Measurements from ENCODE around the gene CDC25B. TPM values are rescaled to one million over a fixed set of nuclear protein-coding genes. Genes with fewer than 3 reads are reported as not detected.

CDC25B gene
- total and polyA plus RNA-seq, 10 of the 15 experiments (the other 5 are each of a cell fraction or from before 2014, with no cell fraction given) = 4.6 to 58.8 (median 24.6) TPM

GRCh38 chr20:3798908-3799248, 2.8 kb downstream of the CDC25B start (continued):
- TF ChIP-seq CHD2 (IDR thresholded peaks at IDR 0.05; ENCODE audit: borderline replicate concordance, low read depth, low read length) (no peak), MEF2A (IDR thresholded peaks at IDR 0.05; ENCODE audit: insufficient read depth, low read depth, low read length) (no peak)

DNA sequence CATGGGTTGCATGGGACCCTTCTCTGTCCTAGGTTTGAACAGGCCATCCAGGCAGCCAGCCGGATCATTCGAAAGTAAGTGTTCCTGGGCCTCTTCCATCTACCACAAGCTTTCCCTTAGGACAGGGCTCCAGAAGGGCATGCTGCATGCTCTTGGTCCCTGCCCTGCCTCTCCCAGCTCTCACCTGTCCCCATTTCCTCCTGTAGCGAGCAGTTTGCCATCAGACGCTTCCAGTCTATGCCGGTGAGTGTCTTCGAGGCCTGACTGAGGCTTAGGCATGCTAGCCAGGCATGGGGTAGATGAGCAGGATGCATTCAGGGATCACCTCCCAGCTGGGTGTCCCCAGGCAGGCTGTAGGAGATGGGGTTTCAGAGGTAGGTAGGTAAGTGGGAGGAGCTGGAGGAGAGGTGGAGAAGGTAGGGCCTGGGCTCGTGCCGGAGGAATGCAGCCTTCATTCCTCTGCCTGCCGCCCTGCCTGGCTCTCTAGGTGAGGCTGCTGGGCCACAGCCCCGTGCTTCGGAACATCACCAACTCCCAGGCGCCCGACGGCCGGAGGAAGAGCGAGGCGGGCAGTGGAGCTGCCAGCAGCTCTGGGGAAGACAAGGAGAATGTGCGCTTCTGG, 4.3 kb downstream of the CDC25B start:
- SMC1A ChIA-PET (ENCODE audit: uncharacterized antibody, unreplicated experiment) = interaction anchor here (0.8 to 2.3 kb wide), 6 partner anchors 13 to 43 kb away, joined by 3 to 7 read pairs (median 6); partner anchors contain the start of genes AP5S1 and CENPB
- Histone ChIP-seq H4K20me1 (ENCODE audit: control insufficient read depth, insufficient read depth) (no peaks in the 10 kb centered on the region), H3K4me3 (no peak overlapping the region), H3K4me2 (ENCODE audit: control insufficient read depth, insufficient read depth) (peak overlapping the region; percentile 85), H3K27me3 (replicated peaks in 1 of 2; ENCODE audit: control insufficient read depth in 2 of 2, insufficient read depth in 2 of 2, low read length in 1 of 2) (no peaks in the 10 kb centered on the region), H3K9ac (ENCODE audit: control insufficient read depth, insufficient read depth, low read length) (no peak overlapping the region), H2AFZ (ENCODE audit: control insufficient read depth, low read depth, low read length) (no peak overlapping the region), H3K27ac (ENCODE audit: control insufficient read depth, insufficient read depth) (no peak overlapping the region), H3K79me2 (ENCODE audit: control insufficient read depth, insufficient read depth, low read length) (peaks cover 18% of the 10 kb centered on the region), H3K9me3 (replicated peaks; ENCODE audit: control insufficient read depth, insufficient read depth, low read length) (no peaks in the 10 kb centered on the region), H3K36me3 (ENCODE audit: control insufficient read depth in 2 of 2, insufficient read depth in 2 of 2, low read length in 1 of 2) (peaks cover 23 to 28% of the 10 kb centered on the region in 2 experiments), H3K4me1 (ENCODE audit: control insufficient read depth, insufficient read depth, low read length) (peaks cover 41% of the 10 kb centered on the region)
- CTCF ChIA-PET = interaction anchor here (0.6 to 3.8 kb wide), 4 partner anchors 13 to 53 kb away, joined by 3 to 33 read pairs (median 4); partner anchors contain the start of gene AP5S1
- ATAC-seq (no peak), DNase-seq (ENCODE audit: low read depth, low spot score) (no peak), FAIRE-seq (no peak)
- POLR2A ChIA-PET = interaction anchor here (0.5 to 1.5 kb wide), 6 partner anchors 8 to 33 kb away, joined by 3 to 7 read pairs (median 4); partner anchors contain the start of genes ADISSP, AP5S1 and CENPB
- RAD21 ChIA-PET (ENCODE audit: unreplicated experiment) = interaction anchor here (0.8 to 1.5 kb wide), 4 partner anchors 11 to 20 kb away, joined by 3 to 6 read pairs (median 4); partner anchors contain the start of gene AP5S1
- intact Hi-C loops (cut with micrococcal nuclease; ENCODE audit: unreplicated experiment) (no loop called here), in situ Hi-C loops (cut with MboI) (no loop called here)
- TF ChIP-seq KDM1A (IDR thresholded peaks at IDR 0.05; ENCODE audit: borderline replicate concordance) (no peak), SP1 (IDR thresholded peaks at IDR 0.05; ENCODE audit: low read depth, low read length) (no peak), SUZ12 (IDR thresholded peaks at IDR 0.05; ENCODE audit: unreplicated experiment) (no peak), POU2F2 (IDR thresholded peaks at IDR 0.05; ENCODE audit: borderline replicate concordance, low read depth, low read length) (no peak), JUND (IDR thresholded peaks at IDR 0.05; ENCODE audit: low read depth, low read length) (no peak), SMC3 (IDR thresholded peaks at IDR 0.05; ENCODE audit: borderline replicate concordance, low read length) (no peak), SREBF1 (IDR thresholded peaks at IDR 0.05; ENCODE audit: low read length) (no peak)
- TF ChIP-seq, protein P1, sequence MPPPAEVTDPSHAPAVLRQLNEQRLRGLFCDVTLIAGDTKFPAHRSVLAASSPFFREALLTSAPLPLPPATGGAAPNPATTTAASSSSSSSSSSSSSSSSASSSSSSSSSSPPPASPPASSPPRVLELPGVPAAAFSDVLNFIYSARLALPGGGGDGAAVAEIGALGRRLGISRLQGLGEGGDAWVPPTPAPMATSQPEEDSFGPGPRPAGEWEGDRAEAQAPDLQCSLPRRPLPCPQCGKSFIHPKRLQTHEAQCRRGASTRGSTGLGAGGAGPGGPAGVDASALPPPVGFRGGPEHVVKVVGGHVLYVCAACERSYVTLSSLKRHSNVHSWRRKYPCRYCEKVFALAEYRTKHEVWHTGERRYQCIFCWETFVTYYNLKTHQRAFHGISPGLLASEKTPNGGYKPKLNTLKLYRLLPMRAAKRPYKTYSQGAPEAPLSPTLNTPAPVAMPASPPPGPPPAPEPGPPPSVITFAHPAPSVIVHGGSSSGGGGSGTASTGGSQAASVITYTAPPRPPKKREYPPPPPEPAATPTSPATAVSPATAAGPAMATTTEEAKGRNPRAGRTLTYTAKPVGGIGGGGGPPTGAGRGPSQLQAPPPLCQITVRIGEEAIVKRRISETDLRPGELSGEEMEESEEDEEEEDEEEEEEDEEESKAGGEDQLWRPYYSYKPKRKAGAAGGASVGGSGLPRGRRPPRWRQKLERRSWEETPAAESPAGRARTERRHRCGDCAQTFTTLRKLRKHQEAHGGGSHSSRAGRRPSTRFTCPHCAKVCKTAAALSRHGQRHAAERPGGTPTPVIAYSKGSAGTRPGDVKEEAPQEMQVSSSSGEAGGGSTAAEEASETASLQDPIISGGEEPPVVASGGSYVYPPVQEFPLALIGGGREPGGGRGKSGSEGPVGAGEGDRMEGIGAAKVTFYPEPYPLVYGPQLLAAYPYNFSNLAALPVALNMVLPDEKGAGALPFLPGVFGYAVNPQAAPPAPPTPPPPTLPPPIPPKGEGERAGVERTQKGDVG (CRISPR knock-in tag; IDR thresholded peaks at IDR 0.05) = no peak
- BruUV-seq (replicated peaks) = no TSS peak
- WGBS (ENCODE audit: insufficient coverage, insufficient replicate concordance, low lambda C conversion rate, missing lambda C conversion rate) = 92% methylated on average over 18 of the region's 18 CpGs

Data from GM12878 (cell line).